Hepatocyte (in vitro differentiated cells): ENCODE measurements around the gene RASEF. TPM values are rescaled to one million over a fixed set of nuclear protein-coding genes. Genes with fewer than 3 reads are reported as not detected.

Experiments used
- DNase-seq: peaks from one replicate; pipeline ENCODE4 v3.0.0-alpha.2; 2016; ENCODE audit warnings: low spot score
- H2AFZ ChIP-seq: fragments of 200-600 bp; sonication (generic); 2 replicates; pipeline ENCODE4 v1.6.0; 2016; ENCODE audit warnings: antibody characterized with exemption, mild to moderate bottlenecking
- H3K27ac ChIP-seq: fragments of 200-600 bp; sonication (generic); 2 replicates; pipeline ENCODE4 v1.5.1; 2016; ENCODE audit warnings: mild to moderate bottlenecking
- H3K27me3 ChIP-seq: fragments of 200-600 bp; sonication (generic); 2 replicates; pipeline ENCODE4 v1.6.1; 2016
- H3K36me3 ChIP-seq: fragments of 200-600 bp; sonication (generic); replicated peaks from 2 replicates; pipeline ENCODE4 v1.5.1; 2016; ENCODE audit warnings: low read depth; ENCODE audit not compliant: insufficient read depth
- H3K4me1 ChIP-seq: fragments of 200-600 bp; sonication (generic); 2 replicates; pipeline ENCODE4 v1.5.1; 2016; ENCODE audit warnings: mild to moderate bottlenecking, moderate library complexity; ENCODE audit not compliant: insufficient read depth
- H3K4me2 ChIP-seq: fragments of 200-600 bp; sonication (generic); 2 replicates; pipeline ENCODE4 v1.6.0; 2016
- H3K4me3 ChIP-seq: fragments of 200-600 bp; sonication (generic); 2 replicates; pipeline ENCODE4 v1.5.1; 2016; ENCODE audit warnings: mild to moderate bottlenecking
- H3K79me2 ChIP-seq: fragments of 200-600 bp; sonication (generic); 2 replicates; pipeline ENCODE4 v1.6.0; 2017; ENCODE audit warnings: mild to moderate bottlenecking
- H3K9me2 ChIP-seq: fragments of 200-600 bp; sonication (generic); replicated peaks from 2 replicates; pipeline ENCODE4 v1.6.0; 2017; ENCODE audit warnings: mild to moderate bottlenecking; ENCODE audit not compliant: insufficient read depth
- H3K9me3 ChIP-seq: fragments of 200-600 bp; sonication (generic); 2 replicates; pipeline ENCODE4 v1.5.1; 2016; ENCODE audit warnings: low read depth, mild to moderate bottlenecking
- H4K20me1 ChIP-seq: fragments of 200-600 bp; sonication (generic); 2 replicates; pipeline ENCODE4 v1.6.0; 2016; ENCODE audit warnings: mild to moderate bottlenecking; ENCODE audit not compliant: insufficient read depth, poor library complexity, severe bottlenecking
- EZH2 ChIP-seq: fragments of 200-600 bp; sonication (generic); IDR thresholded peaks from 2 replicates; pipeline ENCODE4 v1.6.1; 2016; ENCODE audit warnings: antibody characterized with exemption, mild to moderate bottlenecking, borderline replicate concordance
- EZH2phosphoT487 ChIP-seq: fragments of 200-600 bp; sonication (generic); IDR thresholded peaks from one replicate; pipeline ENCODE4 v1.6.1; 2018; ENCODE audit warnings: antibody characterized with exemption, mild to moderate bottlenecking, low read depth, moderate library complexity; ENCODE audit not compliant: unreplicated experiment, severe bottlenecking
- WGBS: methylation state at CpG from one replicate; pipeline ENCODE4 v1.1.6; 2016; ENCODE audit warnings: low lambda C conversion rate; ENCODE audit errors: missing lambda C conversion rate; 5-methylcytosine and 5-hydroxymethylcytosine counted together
- polyA plus RNA-seq: library from polyadenylated mRNA; unstranded; fragments of >200 nt; fragmentation: Nextera tagmentation; extraction: Ambion mirVana; gene quantifications from 2 replicates; pipeline ENCODE4 v1.2.1, GENCODE V29; 2016
- total RNA-seq: library from RNA; depleted of rRNA; stranded (reverse); fragments of >200 nt; gene quantifications from 2 replicates; pipeline ENCODE4 v1.2.3, GENCODE V29; 2014
- TF ChIP-seq, protein P1 (sequence below): fragments of 200-600 bp; sonication (generic); IDR thresholded peaks from 2 replicates; pipeline ENCODE4 v1.5.1; 2016; ENCODE audit warnings: antibody characterized with exemption, mild to moderate bottlenecking; ENCODE audit not compliant: poor library complexity

The RASEF gene
- total and polyA plus RNA-seq, 2 experiments from 2014 or later, result 11.1 to 18.9 TPM

DNA sequence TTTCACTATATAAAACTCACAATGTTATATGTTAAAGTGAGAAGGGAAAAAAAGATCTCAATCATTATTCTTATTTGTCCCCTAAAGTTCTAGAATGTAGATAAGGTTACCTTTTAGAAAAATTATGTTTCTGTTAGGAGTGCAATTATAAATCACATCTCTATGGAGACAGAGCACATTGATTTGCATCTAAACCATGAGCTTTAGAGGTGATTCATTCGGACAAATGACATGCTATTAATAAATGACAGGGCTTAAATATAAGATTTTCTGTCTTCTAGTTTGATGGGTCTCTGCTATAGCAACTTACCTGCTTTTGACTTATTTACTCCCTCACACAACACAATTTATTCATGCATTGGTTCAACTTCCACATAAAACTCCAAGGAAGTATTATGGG lies 39.8 kb downstream of the RASEF start:
- Histone ChIP-seq H3K4me1 (no peaks in the 10 kb centered on the region), H3K36me3 (no peaks in the 10 kb centered on the region), H3K9me2 (no peaks in the 10 kb centered on the region), H3K4me2 (no peak overlapping the region), H3K27me3 (no peaks in the 10 kb centered on the region), H4K20me1 (no peaks in the 10 kb centered on the region), H3K4me3 (no peak overlapping the region), H3K9me3 (no peaks in the 10 kb centered on the region), H2AFZ (no peak overlapping the region), H3K27ac (no peak overlapping the region), H3K79me2 (peaks cover 4% of the 10 kb centered on the region)
- WGBS, result 70% methylated on average over 1 of the region's 1 CpG
- DNase-seq, result no peak
- TF ChIP-seq EZH2phosphoT487, result no peak
- TF ChIP-seq, protein P1, sequence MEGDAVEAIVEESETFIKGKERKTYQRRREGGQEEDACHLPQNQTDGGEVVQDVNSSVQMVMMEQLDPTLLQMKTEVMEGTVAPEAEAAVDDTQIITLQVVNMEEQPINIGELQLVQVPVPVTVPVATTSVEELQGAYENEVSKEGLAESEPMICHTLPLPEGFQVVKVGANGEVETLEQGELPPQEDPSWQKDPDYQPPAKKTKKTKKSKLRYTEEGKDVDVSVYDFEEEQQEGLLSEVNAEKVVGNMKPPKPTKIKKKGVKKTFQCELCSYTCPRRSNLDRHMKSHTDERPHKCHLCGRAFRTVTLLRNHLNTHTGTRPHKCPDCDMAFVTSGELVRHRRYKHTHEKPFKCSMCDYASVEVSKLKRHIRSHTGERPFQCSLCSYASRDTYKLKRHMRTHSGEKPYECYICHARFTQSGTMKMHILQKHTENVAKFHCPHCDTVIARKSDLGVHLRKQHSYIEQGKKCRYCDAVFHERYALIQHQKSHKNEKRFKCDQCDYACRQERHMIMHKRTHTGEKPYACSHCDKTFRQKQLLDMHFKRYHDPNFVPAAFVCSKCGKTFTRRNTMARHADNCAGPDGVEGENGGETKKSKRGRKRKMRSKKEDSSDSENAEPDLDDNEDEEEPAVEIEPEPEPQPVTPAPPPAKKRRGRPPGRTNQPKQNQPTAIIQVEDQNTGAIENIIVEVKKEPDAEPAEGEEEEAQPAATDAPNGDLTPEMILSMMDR, result no peak
- no peak for TF ChIP-seq EZH2

DNA sequence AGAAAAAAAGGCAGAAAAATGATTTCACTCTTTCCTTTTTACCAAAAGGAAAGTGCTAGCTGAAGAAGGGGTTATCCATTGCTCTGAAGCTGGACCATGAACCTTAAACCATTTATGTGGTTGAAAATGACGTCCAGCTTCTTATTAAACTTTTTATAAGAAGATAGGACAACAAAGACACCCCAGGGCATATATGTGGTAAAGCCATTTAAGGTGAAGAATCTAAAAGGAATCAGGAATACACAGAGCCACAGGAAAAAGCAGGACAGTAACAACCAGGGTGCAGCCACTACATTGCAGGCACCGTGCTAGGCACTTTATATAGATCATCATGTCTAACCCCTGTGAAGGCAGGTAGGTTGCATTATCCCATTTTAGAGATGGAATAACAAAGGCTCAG lies 42.1 kb downstream of the RASEF start:
- WGBS, result 90% methylated on average over 2 of the region's 2 CpGs
- no peaks in the 10 kb centered on the region for H3K36me3 ChIP-seq
- H3K4me1 ChIP-seq, result no peaks in the 10 kb centered on the region
- no peak overlapping the region for H3K4me2 ChIP-seq
- no peak overlapping the region for H3K27ac ChIP-seq
- H3K9me3 ChIP-seq, result no peaks in the 10 kb centered on the region
- TF ChIP-seq EZH2, result no peak
- TF ChIP-seq, protein P1, result no peak
- no peak for TF ChIP-seq EZH2phosphoT487
- no peak for DNase-seq
- no peaks in the 10 kb centered on the region for H3K9me2 ChIP-seq
- H2AFZ ChIP-seq, result no peak overlapping the region
- no peak overlapping the region for H3K4me3 ChIP-seq
- no peaks in the 10 kb centered on the region for H3K79me2 ChIP-seq
- H3K27me3 ChIP-seq, result no peaks in the 10 kb centered on the region
- H4K20me1 ChIP-seq, result no peaks in the 10 kb centered on the region

DNA sequence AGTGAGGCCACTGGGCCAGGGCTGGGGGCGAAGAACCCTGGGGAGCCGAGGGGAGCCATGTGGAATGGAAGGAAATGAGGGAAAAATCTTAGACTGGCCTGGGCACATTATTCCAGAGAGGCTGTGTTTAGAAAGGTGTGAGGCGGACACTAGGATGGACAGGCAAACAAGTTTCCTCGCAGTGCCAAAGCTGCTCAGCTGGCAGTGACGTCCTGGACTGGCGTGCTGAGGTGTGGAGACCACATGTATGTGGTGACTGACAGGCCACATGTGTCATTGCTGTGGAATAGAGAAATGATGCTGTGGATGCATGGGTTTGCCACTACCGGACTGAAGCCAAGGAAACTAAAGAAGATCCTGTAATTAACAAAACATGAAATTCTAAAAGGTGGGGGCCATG lies 42.6 kb downstream of the RASEF start:
- Histone ChIP-seq H2AFZ (no peak overlapping the region), H3K36me3 (no peaks in the 10 kb centered on the region), H3K4me3 (no peak overlapping the region), H3K9me3 (no peaks in the 10 kb centered on the region), H3K27ac (no peak overlapping the region), H4K20me1 (no peaks in the 10 kb centered on the region), H3K79me2 (no peaks in the 10 kb centered on the region), H3K4me1 (no peaks in the 10 kb centered on the region), H3K27me3 (no peaks in the 10 kb centered on the region), H3K9me2 (no peaks in the 10 kb centered on the region), H3K4me2 (no peak overlapping the region)
- no peak for DNase-seq
- TF ChIP-seq, protein P1, result no peak
- TF ChIP-seq EZH2, result no peak
- no peak for TF ChIP-seq EZH2phosphoT487
- WGBS, result 92% methylated on average over 7 of the region's 7 CpGs

DNA sequence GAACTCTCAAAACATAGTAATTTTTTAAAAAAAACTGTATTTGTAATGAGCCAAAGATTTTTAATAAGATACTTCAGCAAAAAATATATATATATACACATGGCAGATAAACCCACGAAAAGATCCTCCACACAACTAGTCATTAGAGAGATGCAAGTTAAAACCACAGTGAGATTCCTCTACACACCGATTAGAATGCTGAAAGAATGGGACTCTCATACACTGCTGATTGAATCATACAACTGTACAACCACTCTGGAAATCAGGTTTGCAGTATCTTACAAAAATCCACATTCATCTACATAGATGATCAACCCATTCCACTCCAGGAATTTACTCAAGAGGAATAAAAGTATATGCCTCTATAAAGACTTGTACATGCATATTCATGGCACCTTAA lies 43.7 kb downstream of the RASEF start:
- 90% methylated on average over 2 of the region's 2 CpGs for WGBS

More for the DNA sequence above, 43.7 kb downstream of the RASEF start:
- no peaks in the 10 kb centered on the region for H3K79me2 ChIP-seq
- H3K9me2 ChIP-seq, result no peaks in the 10 kb centered on the region
- no peaks in the 10 kb centered on the region for H3K27me3 ChIP-seq
- no peak overlapping the region for H3K27ac ChIP-seq
- no peak overlapping the region for H3K4me2 ChIP-seq
- no peak for DNase-seq
- no peaks in the 10 kb centered on the region for H4K20me1 ChIP-seq
- H2AFZ ChIP-seq, result no peak overlapping the region
- no peaks in the 10 kb centered on the region for H3K4me1 ChIP-seq
- no peaks in the 10 kb centered on the region for H3K9me3 ChIP-seq
- no peaks in the 10 kb centered on the region for H3K36me3 ChIP-seq
- H3K4me3 ChIP-seq, result no peak overlapping the region
- no peak for TF ChIP-seq EZH2phosphoT487
- no peak for TF ChIP-seq EZH2
- TF ChIP-seq, protein P1, result no peak
